Keratinocyte (primary cell): ENCODE measurements around the gene CDC42BPG. TPM values are rescaled to one million over a fixed set of nuclear protein-coding genes. Genes with fewer than 3 reads are reported as not detected.

Experiments
- DNase-seq: peaks from one replicate; pipeline ENCODE4 v3.0.0-alpha.2; 2011; ENCODE audit warnings: low read depth, missing footprints, low spot score
- FAIRE-seq: peaks from 2 replicates; lab custom pipeline; 2011; peaks lifted over from hg19 to GRCh38; lab: Jason Lieb, UNC
- H2AFZ ChIP-seq: 2 replicates; pipeline ENCODE4 v1.6.0; 2012; ENCODE audit warnings: low read length, control low read depth, inconsistent platforms; ENCODE audit not compliant: control insufficient read depth
- H3K27ac ChIP-seq: 2 replicates; pipeline ENCODE4 v1.5.1; 2011; ENCODE audit warnings: low read length; ENCODE audit not compliant: control insufficient read depth, insufficient read depth
- H3K27me3 ChIP-seq: 3 replicates; pipeline ENCODE4 v1.6.0; 2011; ENCODE audit warnings: low read length; ENCODE audit not compliant: control insufficient read depth, insufficient read depth; ENCODE audit errors: extremely low read depth
- H3K36me3 ChIP-seq, 2 experiments: 2 replicates in 1 of 2; 3 replicates in 1 of 2; pipeline ENCODE4 v1.5.1; 2011; ENCODE audit warnings: low read length in 2 of 2, mild to moderate bottlenecking in 1 of 2; ENCODE audit not compliant: control insufficient read depth in 2 of 2, insufficient read depth in 2 of 2; ENCODE audit errors: extremely low read depth in 1 of 2
- H3K4me1 ChIP-seq: 3 replicates; pipeline ENCODE4 v1.5.1; 2011; ENCODE audit warnings: low read length; ENCODE audit not compliant: control insufficient read depth, insufficient read depth; ENCODE audit errors: extremely low read depth
- H3K4me2 ChIP-seq: 3 replicates; pipeline ENCODE4 v1.6.0; 2011; ENCODE audit warnings: low read depth, low read length; ENCODE audit not compliant: control insufficient read depth, insufficient read depth; ENCODE audit errors: extremely low read depth
- H3K4me3 ChIP-seq, 3 experiments: fragments of 200-600 bp in 1 of 3; sonication (generic) in 1 of 3; 2 replicates in 2 of 3; 3 replicates in 1 of 3; pipeline ENCODE4 v1.5.1; 2011 to 2016; ENCODE audit warnings: low read length in 3 of 3, mild to moderate bottlenecking in 3 of 3, control low read depth in 2 of 3, inconsistent platforms in 1 of 3, low read depth in 1 of 3, mixed read lengths in 1 of 3, mixed run types in 1 of 3, moderate library complexity in 1 of 3; ENCODE audit not compliant: control insufficient read depth in 2 of 3, insufficient read depth in 2 of 3; ENCODE audit errors: extremely low read depth in 1 of 3
- H3K79me2 ChIP-seq: 2 replicates; pipeline ENCODE4 v1.6.0; 2012; ENCODE audit warnings: low read length; ENCODE audit not compliant: control insufficient read depth, insufficient read depth
- H3K9ac ChIP-seq: 3 replicates; pipeline ENCODE4 v1.6.0; 2011; ENCODE audit warnings: low read length; ENCODE audit not compliant: control insufficient read depth, insufficient read depth; ENCODE audit errors: extremely low read depth
- H3K9me1 ChIP-seq: 3 replicates; pipeline ENCODE4 v1.6.0; 2011; ENCODE audit warnings: low read length; ENCODE audit not compliant: control insufficient read depth, insufficient read depth; ENCODE audit errors: extremely low read depth
- H3K9me3 ChIP-seq: 2 replicates; pipeline ENCODE4 v1.5.1; 2012; ENCODE audit warnings: low read depth, low read length; ENCODE audit not compliant: control insufficient read depth
- H4K20me1 ChIP-seq: 3 replicates; pipeline ENCODE4 v1.6.0; 2011; ENCODE audit warnings: low read length; ENCODE audit not compliant: control insufficient read depth, insufficient read depth; ENCODE audit errors: extremely low read depth
- CTCF ChIP-seq, 3 experiments: IDR thresholded peaks in 1 of 3; conservative IDR thresholded peaks in 1 of 3; optimal IDR thresholded peaks in 1 of 3; 2 replicates in 2 of 3; 3 replicates in 1 of 3; pipeline versions ENCODE3 to v1.5.1; 2011; ENCODE audit warnings: low read length in 3 of 3, mild to moderate bottlenecking in 3 of 3, moderate library complexity in 2 of 3, control low read depth in 1 of 3, inconsistent platforms in 1 of 3; ENCODE audit not compliant: insufficient read depth in 2 of 3; ENCODE audit errors: extremely low read depth in 1 of 3
- EZH2 ChIP-seq: IDR thresholded peaks from one replicate; pipeline ENCODE4 v1.6.1; 2012; ENCODE audit warnings: inconsistent platforms, mild to moderate bottlenecking, low read length, moderate library complexity
- dilution Hi-C: fragments of 300-500 bp; cut with MboI; formaldehyde crosslinking; loops from one replicate; pipeline ENCODE4 v1.7.0; 2020; ENCODE audit warnings: low sequenced_read_pairs; ENCODE audit not compliant: extremely low pct_ligation_motif_present
- polyA plus RNA-seq, 5 experiments: library from polyadenylated mRNA; depleted of rRNA in 3 of 5; stranded (reverse) in 3 of 5; stranded (forward) in 1 of 5; unstranded in 1 of 5; fragments of >200 nt; gene quantifications; 1 replicate in 1 of 5; 2 replicates in 3 of 5; 3 replicates in 1 of 5; pipeline versions ENCODE4 v1.2.1 to v1.2.3, GENCODE V29; 2011 to 2012; ENCODE audit warnings: missing spikeins in 2 of 5, low read depth in 1 of 5, low replicate concordance in 1 of 5

Gene CDC42BPG
- polyA plus RNA-seq, 1 donor (not counting 4 experiments of a cell fraction or from before 2014, with no cell fraction given): 2.5 TPM

GRCh38 chr11:64891215-64891848 is 46.9 kb upstream of the CDC42BPG start:
- H3K36me3 ChIP-seq: peaks cover 0 to 5% of the 10 kb centered on the region in 2 experiments
- H3K79me2 ChIP-seq: no peaks in the 10 kb centered on the region
- no peak overlapping the region for H3K4me2 ChIP-seq
- TF ChIP-seq EZH2 (no peak), CTCF (optimal IDR thresholded peaks at IDR 0.05 in 1 of 3, IDR thresholded peaks at IDR 0.05 in 1 of 3, conservative IDR thresholded peaks at IDR 0.05 in 1 of 3; ENCODE audit: extremely low read depth in 1 of 3, insufficient read depth in 2 of 3, low read length in 3 of 3) (no peak)
- H3K9me1 ChIP-seq: no peaks in the 10 kb centered on the region
- no peak overlapping the region for H3K4me3 ChIP-seq
- H3K9ac ChIP-seq: no peak overlapping the region
- no peaks in the 10 kb centered on the region for H3K27me3 ChIP-seq
- no peak overlapping the region for H2AFZ ChIP-seq
- H3K4me1 ChIP-seq: peaks cover 7% of the 10 kb centered on the region
- FAIRE-seq (no peak), DNase-seq (no peak)
- no peak overlapping the region for H3K27ac ChIP-seq
- dilution Hi-C loops: no loop called here
- no peaks in the 10 kb centered on the region for H3K9me3 ChIP-seq
- no peaks in the 10 kb centered on the region for H4K20me1 ChIP-seq

- H3K4me1 ChIP-seq: peaks cover 13% of the 10 kb centered on the region
- no peak overlapping the region for H3K4me2 ChIP-seq
- H3K36me3 ChIP-seq: peaks cover 0 to 3% of the 10 kb centered on the region in 2 experiments
- H3K79me2 ChIP-seq: no peaks in the 10 kb centered on the region
- no peaks in the 10 kb centered on the region for H3K9me3 ChIP-seq
- no peaks in the 10 kb centered on the region for H4K20me1 ChIP-seq
- H3K9me1 ChIP-seq: peaks cover under 1% of the 10 kb centered on the region
- H3K27ac ChIP-seq: no peak overlapping the region
- H2AFZ ChIP-seq: no peak overlapping the region
- no peaks in the 10 kb centered on the region for H3K27me3 ChIP-seq
- H3K9ac ChIP-seq: no peak overlapping the region
- TF ChIP-seq EZH2 (no peak), CTCF (optimal IDR thresholded peaks at IDR 0.05 in 1 of 3, IDR thresholded peaks at IDR 0.05 in 1 of 3, conservative IDR thresholded peaks at IDR 0.05 in 1 of 3; ENCODE audit: extremely low read depth in 1 of 3, insufficient read depth in 2 of 3, low read length in 3 of 3) (no peak)
- dilution Hi-C loops: no loop called here
- DNase-seq: no peak
- FAIRE-seq: no peak
- H3K4me3 ChIP-seq: no peak overlapping the region
Observed at GRCh38 chr11:64890522-64890939, 46.1 kb upstream of the CDC42BPG start.
